Hematopoietic multipotent progenitor cell treated with erythropoietin and hydrocortisone succinate and interleukin-3 and kit ligand, for 15 days (in vitro differentiated cells): ENCODE results near the gene SELENOM.
"Not testable (repeated sequence)": the region's sequence is repeated elsewhere in the genome, so short reads cannot be mapped to it uniquely, and the experiment has no call there.

Experiments
- DNase-seq: peaks from one replicate; pipeline ENCODE4 v3.0.0-alpha.2; 2015; ENCODE audit warnings: low spot score

The SELENOM gene

DNA sequence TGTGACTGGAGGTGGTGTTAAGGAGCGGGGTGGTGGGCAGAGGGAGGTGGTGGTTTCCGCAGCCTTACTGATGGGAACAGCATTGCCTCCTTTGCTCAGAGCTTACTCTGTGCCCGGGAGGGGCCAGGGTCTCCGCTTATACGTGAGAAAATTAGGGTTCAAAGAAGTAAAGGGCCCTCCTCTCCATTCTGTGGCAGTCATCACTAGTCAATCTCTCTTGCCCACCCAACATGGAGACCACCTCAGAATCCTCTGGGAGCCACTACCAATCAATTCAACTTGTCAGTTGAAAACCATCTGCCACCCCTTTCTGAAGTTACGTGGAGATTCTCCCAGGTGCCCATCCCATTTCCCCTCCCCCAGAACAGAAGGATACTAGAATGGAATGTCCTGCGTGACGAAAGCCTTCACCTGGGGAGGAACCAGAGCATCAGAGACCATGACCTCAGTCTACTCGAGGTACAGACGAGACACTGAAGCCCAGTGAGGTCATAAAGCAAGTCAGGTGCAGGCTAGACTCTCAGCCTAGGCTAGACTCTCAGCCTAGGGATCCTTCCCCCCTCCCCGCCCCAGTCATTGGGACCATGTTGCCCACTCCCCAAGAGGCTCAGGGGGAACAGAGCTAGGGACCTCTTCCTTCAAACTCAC, 2.0 kb downstream of the SELENOM start:
- no peak for DNase-seq

DNA sequence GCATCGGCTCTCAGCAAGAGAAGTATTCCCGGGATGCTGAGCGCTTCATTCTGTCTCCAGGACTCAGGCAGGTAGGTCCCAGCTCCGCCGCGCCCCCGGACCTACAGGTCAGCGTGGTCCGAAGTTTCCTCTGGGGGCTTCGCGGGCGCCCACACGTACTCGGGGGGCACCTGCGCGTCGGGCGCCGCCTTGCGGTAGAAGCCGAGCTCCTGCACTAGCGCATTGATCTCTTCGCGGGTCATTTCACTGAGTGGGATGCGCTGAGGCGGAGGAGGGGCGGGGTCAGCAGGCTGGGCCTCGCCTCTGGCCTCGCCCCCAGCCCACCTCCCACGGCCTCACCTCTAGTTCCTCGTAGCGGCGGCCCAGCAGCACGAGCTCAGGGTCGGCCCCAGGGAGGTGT, 2.5 kb downstream of the SELENOM start:
- DNase-seq, result no peak

GRCh38 chr22:31103899-31104694, 3.3 kb downstream of the SELENOM start:
- no peak for DNase-seq

DNA sequence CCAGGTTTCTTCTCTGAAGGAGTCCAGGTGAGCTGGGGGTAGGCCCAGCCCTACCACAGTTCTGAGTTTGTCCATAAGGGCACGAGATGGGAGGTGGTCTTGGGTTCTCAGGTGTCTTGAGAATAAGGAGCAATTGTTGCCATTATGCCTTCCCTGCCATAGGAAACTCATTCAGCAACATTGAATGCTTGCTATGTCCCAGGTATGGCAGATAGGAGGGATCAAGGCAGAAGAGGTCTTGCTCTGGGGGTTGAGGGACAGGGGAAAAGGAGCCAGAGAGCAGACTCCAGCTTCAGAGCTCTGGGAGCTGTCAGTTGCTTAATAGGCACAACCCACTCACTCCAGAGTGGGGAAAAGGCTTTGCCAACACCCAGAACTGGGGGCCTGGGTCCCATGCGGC, 4.3 kb downstream of the SELENOM start:
- no peak for DNase-seq

- DNase-seq, result no peak
Observed at GRCh38 chr22:31102441-31103081, 4.8 kb downstream of the SELENOM start.

- DNase-seq, result no peak
Observed at GRCh38 chr22:31100762-31101525, 6.4 kb downstream of the SELENOM start.

DNA sequence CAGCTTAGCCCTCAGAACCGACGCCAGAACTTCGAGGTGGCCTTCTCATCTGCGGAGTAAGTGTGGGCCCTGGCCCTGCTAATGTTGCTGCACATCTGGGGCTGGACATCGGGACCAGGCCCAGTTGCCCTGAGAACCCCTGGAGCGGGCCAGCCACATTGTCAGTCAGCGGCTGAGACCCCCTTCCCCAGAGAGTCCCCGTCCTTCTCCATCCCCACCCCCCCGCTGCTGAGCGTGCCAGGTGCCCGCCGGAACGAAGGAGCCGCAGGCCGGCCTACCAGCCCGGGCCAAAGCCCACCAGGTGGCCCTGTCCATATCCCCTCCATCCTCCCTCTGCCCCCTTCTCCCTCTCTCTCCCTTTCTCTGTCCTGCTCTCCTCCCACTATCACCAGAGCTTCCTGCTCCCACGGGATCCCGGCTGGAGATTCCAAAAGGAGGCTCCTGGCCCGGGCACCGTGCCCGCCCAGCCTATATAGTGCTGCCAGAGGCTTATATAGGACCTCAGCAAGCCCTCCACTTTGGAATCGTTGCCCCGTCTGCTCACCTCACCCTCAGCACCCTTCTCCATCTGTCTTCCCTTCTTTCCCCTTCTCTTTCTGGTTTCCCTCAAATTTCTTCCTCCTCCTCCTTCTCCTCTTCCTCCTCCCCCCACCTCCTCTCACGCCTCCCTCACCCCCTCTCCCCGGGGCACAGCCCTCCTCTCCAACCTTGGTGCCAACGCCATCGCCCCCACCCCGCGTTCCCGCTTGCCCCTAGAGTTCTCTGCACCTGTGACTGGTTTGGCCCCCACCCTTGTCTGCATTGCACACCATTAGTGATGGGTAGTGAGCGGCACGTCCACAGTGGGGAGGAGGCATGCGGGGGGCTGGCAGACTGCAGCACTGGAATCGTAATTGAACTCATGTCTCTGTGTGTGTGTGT, 7.3 kb downstream of the SELENOM start:
- no peak for DNase-seq

- DNase-seq, result no peak
Observed at GRCh38 chr22:31099386-31099785, 8.0 kb downstream of the SELENOM start.

DNA sequence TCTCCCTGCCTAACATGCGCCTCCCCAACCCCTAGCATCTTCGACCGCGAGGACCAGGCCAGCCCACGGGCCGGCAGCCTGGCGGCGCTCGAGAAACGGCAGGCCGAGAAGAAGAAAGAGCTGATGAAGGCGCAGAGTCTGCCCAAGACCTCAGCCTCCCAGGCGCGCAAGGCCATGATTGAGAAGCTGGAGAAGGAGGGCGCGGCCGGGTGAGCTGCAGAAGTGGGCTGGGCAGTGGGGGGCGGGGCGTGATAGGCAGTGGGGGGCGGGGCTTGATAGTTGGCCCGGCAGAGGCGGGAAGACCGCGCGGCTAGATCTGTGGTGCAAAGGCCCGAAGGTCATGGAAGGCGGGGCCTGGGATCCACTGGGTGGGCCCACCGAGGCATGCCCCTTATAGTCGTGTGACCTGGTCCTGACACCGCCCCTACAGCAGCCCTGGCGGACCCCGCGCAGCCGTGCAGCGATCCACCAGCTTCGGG, 8.7 kb downstream of the SELENOM start:
- DNase-seq, result no peak

DNA sequence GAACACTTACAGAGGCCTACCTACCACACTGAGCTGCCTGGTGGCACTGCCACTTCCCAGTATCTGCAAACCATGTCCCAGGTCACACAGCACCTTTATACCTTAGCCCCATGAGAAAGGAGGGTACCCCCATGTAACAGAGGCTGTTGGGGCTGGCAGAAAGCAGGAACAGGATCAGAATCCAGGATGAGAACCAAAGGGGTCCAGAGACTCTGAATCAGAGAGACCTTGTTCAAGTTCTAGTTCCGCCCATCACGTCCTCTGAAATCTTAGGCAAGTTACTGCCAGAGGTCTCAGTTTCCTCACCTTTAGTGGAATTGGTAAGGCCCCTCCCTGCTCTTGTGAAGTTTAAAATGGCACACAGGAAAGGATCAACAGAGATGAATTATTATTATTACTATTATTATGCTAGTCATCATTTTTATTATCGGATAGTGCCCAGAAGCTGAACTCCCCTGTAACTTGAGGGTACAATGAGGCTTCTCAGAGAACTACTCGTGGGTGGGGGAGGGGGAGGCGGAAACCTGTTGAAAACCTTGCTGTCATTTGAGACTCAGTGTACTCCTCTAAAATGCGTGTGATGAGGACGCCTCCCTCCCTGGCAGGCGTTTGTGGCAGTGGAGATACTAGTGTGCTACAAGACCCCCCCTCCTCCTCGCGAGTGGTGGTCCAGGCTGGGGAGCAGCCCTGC, 9.3 kb downstream of the SELENOM start:
- DNase-seq, result no peak

DNA sequence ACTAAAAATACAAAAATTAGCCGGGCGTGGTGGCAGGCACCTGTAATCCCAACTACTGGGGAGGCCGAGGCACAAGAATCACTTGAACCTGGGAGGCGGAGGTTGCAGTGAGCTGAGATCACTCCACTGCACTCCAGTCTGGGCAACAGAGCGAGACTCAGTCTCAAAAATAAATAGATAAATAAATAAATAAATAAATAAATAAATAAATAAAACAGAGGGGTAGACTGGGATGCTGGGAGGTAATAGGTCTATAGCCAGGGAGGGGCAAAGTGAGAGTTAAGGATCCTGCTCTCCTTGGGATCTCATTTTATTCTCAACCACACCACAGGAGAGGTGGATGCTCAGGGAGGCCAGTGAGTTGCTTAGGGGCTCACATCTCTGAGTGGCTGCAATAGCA, 9.8 kb downstream of the SELENOM start:
- not testable (repeated sequence) for DNase-seq

DNA sequence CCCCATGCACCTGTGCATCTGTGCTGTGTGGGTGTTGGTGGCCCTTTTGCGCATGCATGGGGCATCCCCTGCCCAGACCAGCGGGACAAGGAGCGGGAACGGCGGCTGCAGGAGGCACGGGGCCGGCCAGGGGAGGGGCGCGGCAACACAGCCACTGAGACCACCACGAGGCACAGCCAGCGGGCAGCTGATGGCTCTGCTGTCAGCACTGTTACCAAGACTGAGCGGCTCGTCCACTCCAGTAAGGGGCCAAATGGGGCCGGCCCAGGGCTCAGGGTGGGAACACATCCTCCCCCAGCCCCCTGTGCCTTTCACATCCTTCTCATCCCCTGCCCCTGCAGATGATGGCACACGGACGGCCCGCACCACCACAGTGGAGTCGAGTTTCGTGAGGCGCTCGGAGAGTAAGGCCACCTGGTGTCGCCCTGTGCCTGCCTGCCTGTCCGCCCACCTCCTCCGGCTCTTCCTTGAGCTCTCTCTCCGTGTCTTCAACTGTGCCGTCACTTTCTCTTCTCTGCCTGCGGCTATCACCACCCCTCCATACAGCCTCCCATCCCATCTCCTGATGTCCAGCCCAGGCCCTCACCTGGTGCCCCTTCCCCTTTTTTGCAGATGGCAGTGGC, 10.6 kb downstream of the SELENOM start:
- DNase-seq, result no peak

- DNase-seq, result no peak
Observed at GRCh38 chr22:31095637-31096249, 11.6 kb downstream of the SELENOM start.

DNA sequence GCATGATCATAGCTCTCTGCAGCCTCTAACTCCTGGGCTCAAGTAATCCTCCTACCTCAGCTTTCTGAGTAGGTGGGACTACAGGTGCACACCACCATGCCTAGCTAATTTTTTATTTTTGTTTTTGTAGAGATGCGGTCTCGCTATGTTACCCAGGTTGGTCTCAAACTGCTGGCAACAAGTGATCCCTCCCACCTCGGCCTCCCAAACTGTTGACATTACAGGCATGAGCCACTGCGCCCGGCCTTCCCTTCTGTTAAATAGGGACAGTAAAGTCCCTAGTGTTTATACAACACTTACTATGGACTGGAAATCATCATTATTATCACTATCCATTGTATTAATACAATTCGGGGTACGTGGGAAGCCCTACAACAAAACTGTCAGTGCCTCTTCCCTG, 12.6 kb downstream of the SELENOM start:
- no peak for DNase-seq

DNA sequence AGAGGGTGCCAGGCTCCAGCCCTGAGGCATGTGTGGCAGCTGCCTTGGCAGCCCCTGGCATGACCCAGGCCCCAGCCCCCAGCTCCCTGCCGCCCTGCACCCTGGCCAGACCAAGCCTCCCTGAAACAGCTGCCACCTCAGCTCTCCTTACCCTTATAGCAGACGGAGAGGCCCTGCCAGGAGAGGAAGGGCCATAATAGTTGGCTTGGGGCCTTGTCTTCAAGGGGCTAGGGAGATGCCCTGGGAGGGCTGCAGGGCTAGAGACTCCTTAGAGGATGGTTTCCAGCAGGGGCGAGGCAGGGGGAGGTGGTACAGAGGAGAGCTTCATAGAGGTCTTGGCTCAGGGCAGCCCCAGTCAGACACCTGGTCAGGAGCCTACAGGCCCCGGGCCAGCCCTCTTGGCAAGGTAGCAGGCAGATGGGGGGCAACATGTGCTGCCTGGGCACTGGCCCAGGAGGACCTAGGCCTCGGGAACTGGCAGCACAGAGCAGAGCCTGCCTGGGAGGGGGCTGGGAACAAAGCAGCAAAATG, 13.3 kb downstream of the SELENOM start:
- no peak for DNase-seq

DNA sequence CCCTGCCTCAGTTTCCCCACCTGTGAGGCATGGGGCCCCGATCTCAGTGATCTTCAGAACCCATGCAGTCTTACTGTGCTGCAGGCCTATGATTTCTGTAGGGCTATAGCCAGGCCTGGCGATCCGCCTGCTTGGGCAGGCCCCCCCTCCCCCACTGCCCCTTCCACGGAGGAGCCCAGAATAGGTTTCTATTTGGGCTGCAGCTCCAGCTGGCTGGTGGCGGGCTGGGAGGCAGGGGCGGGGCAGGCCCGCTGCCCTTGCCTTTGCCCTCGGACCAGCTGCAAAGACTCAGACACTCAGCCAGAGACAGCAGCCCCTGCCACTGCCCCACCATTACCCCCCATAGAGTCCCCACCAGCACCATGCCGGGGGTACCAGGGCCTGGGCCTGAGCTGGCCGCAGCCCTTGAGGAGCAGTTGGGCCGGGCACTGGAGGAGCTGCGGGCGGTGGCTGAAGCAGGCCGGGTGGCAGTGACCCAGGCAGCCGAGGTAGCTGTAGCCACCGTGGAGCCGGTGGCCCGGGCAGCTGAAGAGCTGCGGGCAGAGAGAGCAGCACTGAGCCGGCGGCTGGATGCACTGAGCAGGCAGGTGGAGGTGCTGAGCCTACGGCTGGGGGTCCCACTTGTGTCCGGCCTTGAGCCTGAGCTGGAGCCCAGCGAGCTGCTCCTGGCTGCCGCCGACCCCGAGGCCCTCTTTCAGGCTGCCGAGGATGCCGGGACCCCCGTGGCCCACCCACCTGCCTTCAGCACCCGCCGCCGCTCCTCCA, 14.1 kb downstream of the SELENOM start:
- no peak for DNase-seq

DNA sequence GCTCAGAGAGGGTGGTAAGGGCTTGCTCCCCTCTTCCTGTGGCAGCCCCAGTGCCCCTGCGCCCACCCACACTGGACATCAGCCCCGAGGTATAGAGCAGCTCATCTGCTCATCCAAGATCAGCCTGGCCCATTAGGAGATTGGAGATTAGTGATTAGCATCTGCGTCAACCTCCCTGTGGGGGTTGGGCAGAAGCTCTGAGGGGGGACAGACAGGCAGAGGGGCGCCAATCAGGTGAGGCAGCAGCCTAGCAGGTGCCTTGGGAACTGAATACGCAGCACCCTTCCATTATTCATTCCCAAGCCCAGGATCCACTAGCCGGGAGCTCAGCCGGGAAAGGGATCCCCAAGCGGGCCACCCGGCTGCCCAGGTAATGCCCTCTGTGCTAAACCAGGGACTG, 15.2 kb downstream of the SELENOM start:
- no peak for DNase-seq

GRCh38 chr22:31091106-31091975, 16.0 kb downstream of the SELENOM start:
- no peak for DNase-seq
